Trophoblast cell (in vitro differentiated cells and primary cell): ENCODE measurements around the gene LPP.

ENCODE experiments used
- DNase-seq, 2 donors: peaks; one replicate each; pipeline ENCODE4 v3.0.0-alpha.2; 2016
- H2AFZ ChIP-seq: 2 replicates; pipeline ENCODE4 v1.6.1; 2013; ENCODE audit warnings: low read length, moderate library complexity, mild to moderate bottlenecking; ENCODE audit not compliant: insufficient read depth, poor library complexity
- H2AK5ac ChIP-seq: 2 replicates; pipeline ENCODE4 v1.6.1; 2013; ENCODE audit warnings: mild to moderate bottlenecking, low read length
- H2BK120ac ChIP-seq: 2 replicates; pipeline ENCODE4 v1.6.1; 2013; ENCODE audit warnings: low read length, mild to moderate bottlenecking, moderate library complexity; ENCODE audit not compliant: insufficient read depth, poor library complexity
- H2BK12ac ChIP-seq: 2 replicates; pipeline ENCODE4 v1.6.1; 2013; ENCODE audit warnings: mild to moderate bottlenecking, low read length, moderate library complexity
- H2BK5ac ChIP-seq: 2 replicates; pipeline ENCODE4 v1.6.1; 2013; ENCODE audit warnings: low read length, low read depth, moderate library complexity, mild to moderate bottlenecking; ENCODE audit not compliant: poor library complexity
- H3K14ac ChIP-seq: 2 replicates; pipeline ENCODE4 v1.6.1; 2013; ENCODE audit warnings: mild to moderate bottlenecking, low read length
- H3K18ac ChIP-seq: 2 replicates; pipeline ENCODE4 v1.6.1; 2013; ENCODE audit warnings: mild to moderate bottlenecking, low read length
- H3K23ac ChIP-seq: 2 replicates; pipeline ENCODE4 v1.6.1; 2013; ENCODE audit warnings: low read length
- H3K27ac ChIP-seq: 2 replicates; pipeline ENCODE4 v1.5.1; 2013; ENCODE audit warnings: low read depth, mild to moderate bottlenecking, inconsistent platforms, low read length, moderate library complexity
- H3K27me3 ChIP-seq: 2 replicates; pipeline ENCODE4 v1.6.1; 2013; ENCODE audit warnings: inconsistent platforms, mild to moderate bottlenecking, low read length, moderate library complexity; ENCODE audit not compliant: insufficient read depth
- H3K36me3 ChIP-seq, 2 experiments: 1 replicate in 1 of 2; 2 replicates in 1 of 2; pipeline ENCODE4 v1.6.1; 2013; ENCODE audit warnings: low read length in 2 of 2, mild to moderate bottlenecking in 2 of 2, moderate library complexity in 1 of 2; ENCODE audit not compliant: insufficient read depth in 2 of 2, control insufficient read depth in 1 of 2
- H3K4ac ChIP-seq: 2 replicates; pipeline ENCODE4 v1.6.1; 2013; ENCODE audit warnings: low read depth, mild to moderate bottlenecking, low read length, moderate library complexity
- H3K4me1 ChIP-seq, 2 experiments: 1 replicate in 1 of 2; 2 replicates in 1 of 2; pipeline ENCODE4 v1.6.1; 2013; ENCODE audit warnings: low read length in 2 of 2, mild to moderate bottlenecking in 2 of 2, moderate library complexity in 1 of 2; ENCODE audit not compliant: insufficient read depth in 2 of 2, control insufficient read depth in 1 of 2
- H3K4me2 ChIP-seq: 2 replicates; pipeline ENCODE4 v1.6.1; 2013; ENCODE audit warnings: inconsistent platforms, mild to moderate bottlenecking, low read length, moderate library complexity
- H3K4me3 ChIP-seq: 2 replicates; pipeline ENCODE4 v1.5.1; 2013; ENCODE audit warnings: mild to moderate bottlenecking, low read depth, low read length, inconsistent platforms
- H3K79me1 ChIP-seq: one replicate; pipeline ENCODE4 v1.6.1; 2013; ENCODE audit warnings: low read length
- H3K79me2 ChIP-seq: 2 replicates; pipeline ENCODE4 v1.6.1; 2013; ENCODE audit warnings: low read length, mild to moderate bottlenecking; ENCODE audit not compliant: control insufficient read depth, insufficient read depth, poor library complexity
- H3K9ac ChIP-seq: 2 replicates; pipeline ENCODE4 v1.6.1; 2013; ENCODE audit warnings: mild to moderate bottlenecking, low read length
- H3K9me3 ChIP-seq: 2 replicates; pipeline ENCODE4 v1.6.1; 2013; ENCODE audit warnings: low read depth, mild to moderate bottlenecking, control low read depth, inconsistent platforms, low read length; ENCODE audit not compliant: insufficient read depth
- H4K12ac ChIP-seq: 2 replicates; pipeline ENCODE4 v1.6.1; 2013; ENCODE audit warnings: low read depth, mild to moderate bottlenecking, low read length, moderate library complexity
- H4K8ac ChIP-seq: 2 replicates; pipeline ENCODE4 v1.6.1; 2013; ENCODE audit warnings: low read depth, mild to moderate bottlenecking, low read length, moderate library complexity
- H4K91ac ChIP-seq: one replicate; pipeline ENCODE4 v1.6.1; 2013; ENCODE audit warnings: low read depth, mild to moderate bottlenecking, low read length, moderate library complexity
- WGBS: extraction: QIAGEN DNeasy Blood & Tissue Kit; methylation state at CpG from one replicate; pipeline ENCODE4 v1.1.7; 2013; ENCODE audit warnings: missing lambda C conversion rate; ENCODE audit not compliant: insufficient read length, insufficient coverage; ENCODE audit errors: extremely low coverage; 5-methylcytosine and 5-hydroxymethylcytosine counted together

LPP gene

DNA sequence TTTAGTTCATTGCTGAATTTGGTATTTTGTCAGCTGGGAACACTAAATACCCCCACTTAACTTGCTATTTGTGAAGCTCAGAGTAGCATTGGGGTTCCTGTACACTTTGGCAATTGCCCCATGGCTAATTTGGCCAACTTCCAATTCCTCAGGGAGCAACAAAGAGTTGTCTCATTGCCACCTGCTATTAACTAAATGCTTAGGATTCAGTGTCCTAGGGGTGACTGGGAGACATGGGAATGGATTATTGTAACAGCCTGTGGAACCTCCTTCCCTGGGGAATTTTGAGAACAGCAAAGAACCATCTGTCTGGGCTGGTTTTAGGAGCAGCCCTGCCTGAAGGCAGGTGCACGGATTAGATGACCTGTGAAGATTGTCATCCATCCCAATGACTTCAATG, 580.4 kb downstream of the LPP start:
- no peak overlapping the region for H3K4me2 ChIP-seq
- H3K4me3 ChIP-seq = no peak overlapping the region
- H4K8ac ChIP-seq = no peak overlapping the region
- no peak overlapping the region for H2AK5ac ChIP-seq
- no peaks in the 10 kb centered on the region for H3K79me2 ChIP-seq
- no CpG with 5 or more reads among the region's 1 CpG for WGBS
- H3K4me1 ChIP-seq = peaks cover 3% of the 10 kb centered on the region in 2 experiments
- H3K27me3 ChIP-seq = no peaks in the 10 kb centered on the region
- no peak overlapping the region for H4K91ac ChIP-seq
- H3K9me3 ChIP-seq = no peaks in the 10 kb centered on the region
- H3K9ac ChIP-seq = no peak overlapping the region
- no peak overlapping the region for H3K18ac ChIP-seq
- H3K4ac ChIP-seq = no peak overlapping the region
- H2BK120ac ChIP-seq = no peak overlapping the region
- H3K36me3 ChIP-seq = no peaks in the 10 kb centered on the region
- H3K14ac ChIP-seq = no peak overlapping the region
- no peak overlapping the region for H3K23ac ChIP-seq
- no peak overlapping the region for H2BK5ac ChIP-seq
- no peak overlapping the region for H4K12ac ChIP-seq
- no peak overlapping the region for H2BK12ac ChIP-seq
- no peak overlapping the region for H2AFZ ChIP-seq
- no peaks in the 10 kb centered on the region for H3K79me1 ChIP-seq
- no peak for DNase-seq
- no peak overlapping the region for H3K27ac ChIP-seq

GRCh38 chr3:188739511-188739910, 585.6 kb downstream of the LPP start:
- no peak overlapping the region for H3K4me3 ChIP-seq
- no peaks in the 10 kb centered on the region for H3K36me3 ChIP-seq
- H3K27ac ChIP-seq = no peak overlapping the region
- H2AK5ac ChIP-seq = no peak overlapping the region
- H2BK5ac ChIP-seq = no peak overlapping the region
- H3K18ac ChIP-seq = no peak overlapping the region
- peaks cover 1 to 3% of the 10 kb centered on the region in 2 experiments for H3K4me1 ChIP-seq
- H3K4ac ChIP-seq = no peak overlapping the region
- H3K9ac ChIP-seq = no peak overlapping the region
- H4K91ac ChIP-seq = no peak overlapping the region
- no peaks in the 10 kb centered on the region for H3K79me1 ChIP-seq
- no peaks in the 10 kb centered on the region for H3K79me2 ChIP-seq
- H2BK120ac ChIP-seq = no peak overlapping the region
- H3K23ac ChIP-seq = no peak overlapping the region
- H4K12ac ChIP-seq = no peak overlapping the region
- H2AFZ ChIP-seq = no peak overlapping the region
- no peak overlapping the region for H3K4me2 ChIP-seq
- no peak overlapping the region for H3K14ac ChIP-seq
- H2BK12ac ChIP-seq = no peak overlapping the region
- no peaks in the 10 kb centered on the region for H3K27me3 ChIP-seq
- DNase-seq = no peak
- no peaks in the 10 kb centered on the region for H3K9me3 ChIP-seq
- no peak overlapping the region for H4K8ac ChIP-seq

DNA sequence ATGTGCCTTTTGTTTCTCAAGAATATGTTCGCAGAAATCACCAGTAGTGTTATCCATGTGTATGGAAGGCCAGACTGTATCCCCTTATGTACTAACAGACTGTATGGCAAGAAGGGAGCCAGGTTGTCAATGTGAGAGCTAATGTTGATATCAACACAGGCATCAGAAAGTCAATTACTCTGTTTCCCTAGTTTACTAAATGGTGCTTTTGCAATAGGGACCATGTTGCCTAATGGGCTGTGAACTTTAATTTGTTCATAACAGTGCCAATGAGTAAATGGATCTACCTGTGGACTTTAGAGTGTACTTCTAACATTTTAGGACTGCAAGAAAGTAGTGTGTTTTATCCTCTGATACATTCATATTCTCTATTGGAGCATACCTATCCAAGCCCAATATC, 586.1 kb downstream of the LPP start:
- Histone ChIP-seq H3K27ac (no peak overlapping the region), H3K4me2 (no peak overlapping the region)
- WGBS = no CpG with 5 or more reads among the region's 1 CpG

GRCh38 chr3:188742755-188743550, 589.0 kb downstream of the LPP start:
- H3K9ac ChIP-seq = no peak overlapping the region
- H2AFZ ChIP-seq = no peak overlapping the region

More for the DNA sequence above, 586.1 kb downstream of the LPP start:
- Histone ChIP-seq H3K4me1 (no peaks in the 10 kb centered on the region), H3K18ac (no peak overlapping the region), H3K23ac (no peak overlapping the region), H2BK120ac (no peak overlapping the region), H4K8ac (no peak overlapping the region), H2AK5ac (no peak overlapping the region), H3K4me3 (no peak overlapping the region), H3K9ac (no peak overlapping the region), H4K12ac (no peak overlapping the region), H2BK12ac (no peak overlapping the region), H3K27me3 (no peaks in the 10 kb centered on the region), H3K9me3 (no peaks in the 10 kb centered on the region), H3K79me1 (no peaks in the 10 kb centered on the region), H2BK5ac (no peak overlapping the region), H2AFZ (no peak overlapping the region), H3K4ac (no peak overlapping the region), H3K14ac (no peak overlapping the region), H3K79me2 (no peaks in the 10 kb centered on the region), H3K36me3 (no peaks in the 10 kb centered on the region), H4K91ac (no peak overlapping the region)
- no peak for DNase-seq

More at GRCh38 chr3:188742755-188743550, 589.0 kb downstream of the LPP start:
- no peaks in the 10 kb centered on the region for H3K36me3 ChIP-seq
- H4K8ac ChIP-seq = no peak overlapping the region
- no peak overlapping the region for H2AK5ac ChIP-seq
- H3K79me2 ChIP-seq = no peaks in the 10 kb centered on the region
- no peaks in the 10 kb centered on the region for H3K27me3 ChIP-seq
- no peak overlapping the region for H4K91ac ChIP-seq
- no peak overlapping the region for H2BK120ac ChIP-seq
- H3K27ac ChIP-seq = no peak overlapping the region
- H4K12ac ChIP-seq = no peak overlapping the region
- H3K4ac ChIP-seq = no peak overlapping the region
- H3K9me3 ChIP-seq = no peaks in the 10 kb centered on the region
- no peak overlapping the region for H3K14ac ChIP-seq
- no peaks in the 10 kb centered on the region for H3K4me1 ChIP-seq
- no peak overlapping the region for H2BK5ac ChIP-seq
- no peak for DNase-seq
- H3K18ac ChIP-seq = no peak overlapping the region
- no peaks in the 10 kb centered on the region for H3K79me1 ChIP-seq
- WGBS = no CpG with 5 or more reads among the region's 4 CpGs
- H3K4me2 ChIP-seq = no peak overlapping the region
- H3K23ac ChIP-seq = no peak overlapping the region
- H3K4me3 ChIP-seq = no peak overlapping the region
- no peak overlapping the region for H2BK12ac ChIP-seq
